GM23338 (cell line): ENCODE data around the gene REEP1. TPM values are rescaled to one million over a fixed set of nuclear protein-coding genes. Genes with fewer than 3 reads are reported as not detected.

ENCODE experiments used
- ATAC-seq: fragments of 200-7000 bp; cut with Tn5 transposase; 3 replicates; pipeline ENCODE4 v1.9.1; 2020
- DNase-seq: peaks from one replicate; pipeline ENCODE4 v3.0.0-alpha.2; 2015; ENCODE audit warnings: low spot score
- H2AFZ ChIP-seq: fragments of 200-600 bp; sonication (generic); 2 replicates; pipeline ENCODE4 v1.8.0; 2016; ENCODE audit warnings: antibody characterized with exemption, mild to moderate bottlenecking, moderate library complexity
- H3F3A ChIP-seq: fragments of 200-600 bp; sonication (generic); replicated peaks from 2 replicates; pipeline ENCODE4 v1.8.0; 2017; ENCODE audit warnings: antibody characterized with exemption, mixed run types, low read depth
- H3K27ac ChIP-seq: fragments of 200-600 bp; sonication (generic); 2 replicates; pipeline ENCODE4 v1.6.1; 2016; ENCODE audit warnings: low read depth
- H3K27me3 ChIP-seq: fragments of 200-600 bp; sonication (generic); 2 replicates; pipeline ENCODE4 v1.8.0; 2016; ENCODE audit warnings: mild to moderate bottlenecking, mixed run types, moderate library complexity; ENCODE audit not compliant: insufficient read depth
- H3K36me3 ChIP-seq: fragments of 200-600 bp; sonication (generic); 2 replicates; pipeline ENCODE4 v1.8.0; 2016; ENCODE audit warnings: mild to moderate bottlenecking; ENCODE audit not compliant: insufficient read depth
- H3K4me1 ChIP-seq: fragments of 200-600 bp; sonication (generic); 2 replicates; pipeline ENCODE4 v1.8.0; 2016; ENCODE audit warnings: mild to moderate bottlenecking, moderate library complexity; ENCODE audit not compliant: insufficient read depth
- H3K4me2 ChIP-seq: fragments of 200-600 bp; sonication (generic); 2 replicates; pipeline ENCODE4 v1.7.1; 2017; ENCODE audit warnings: mixed run types
- H3K4me3 ChIP-seq: fragments of 200-600 bp; sonication (generic); 2 replicates; pipeline ENCODE4 v1.6.1; 2016; ENCODE audit warnings: mixed run types
- H3K79me2 ChIP-seq: fragments of 200-600 bp; sonication (generic); replicated peaks from 2 replicates; pipeline ENCODE4 v1.8.0; 2017; ENCODE audit warnings: mild to moderate bottlenecking; ENCODE audit not compliant: insufficient read depth
- H3K9me2 ChIP-seq: fragments of 200-600 bp; sonication (generic); 2 replicates; pipeline ENCODE4 v1.8.0; 2017; ENCODE audit not compliant: insufficient read depth
- H4K20me1 ChIP-seq: fragments of 200-600 bp; sonication (generic); replicated peaks from 2 replicates; pipeline ENCODE4 v1.8.0; 2017; ENCODE audit warnings: mild to moderate bottlenecking; ENCODE audit not compliant: insufficient read depth
- H3K27ac Mint-ChIP-seq: 2 replicates; pipeline ENCODE4 v1.8.0; 2020; ENCODE audit warnings: inconsistent platforms, mild to moderate bottlenecking, moderate library complexity, mixed read lengths
- H3K27me3 Mint-ChIP-seq: 3 replicates; pipeline ENCODE4 v1.8.0; 2022; ENCODE audit warnings: low read depth, mild to moderate bottlenecking, moderate library complexity, mixed read lengths, inconsistent platforms; ENCODE audit not compliant: insufficient read depth, poor library complexity
- H3K36me3 Mint-ChIP-seq: 3 replicates; pipeline ENCODE4 v1.8.0; 2021; ENCODE audit warnings: low read depth, mild to moderate bottlenecking, inconsistent platforms, moderate library complexity, mixed read lengths
- H3K4me1 Mint-ChIP-seq: 3 replicates; pipeline ENCODE4 v1.8.0; 2020; ENCODE audit warnings: mild to moderate bottlenecking, inconsistent platforms, mixed read lengths
- H3K4me3 Mint-ChIP-seq: 3 replicates; pipeline ENCODE4 v1.8.0; 2021; ENCODE audit warnings: moderate library complexity, mild to moderate bottlenecking, inconsistent platforms, mixed read lengths
- H3K9me3 Mint-ChIP-seq: 3 replicates; pipeline ENCODE4 v1.8.0; 2020; ENCODE audit warnings: moderate library complexity, mild to moderate bottlenecking, inconsistent platforms, mixed read lengths
- CTCF ChIP-seq, 2 experiments: fragments of 200-600 bp in 1 of 2; sonication (generic) in 1 of 2; conservative IDR thresholded peaks; 2 replicates each; pipeline versions ENCODE4 v1.5.1 to v1.6.1; 2016 to 2017; ENCODE audit warnings: antibody characterized with exemption in 2 of 2, low read depth in 2 of 2, mild to moderate bottlenecking in 2 of 2, moderate library complexity in 1 of 2
- EZH2 ChIP-seq: fragments of 200-600 bp; sonication (generic); IDR thresholded peaks from one replicate; pipeline ENCODE4 v1.8.0; 2017; ENCODE audit warnings: antibody characterized with exemption, mild to moderate bottlenecking, low read depth; ENCODE audit not compliant: unreplicated experiment
- EZH2phosphoT487 ChIP-seq: fragments of 200-600 bp; sonication (generic); IDR thresholded peaks from one replicate; pipeline ENCODE4 v1.8.1; 2018; ENCODE audit warnings: antibody characterized with exemption; ENCODE audit not compliant: unreplicated experiment
- JUNB ChIP-seq: IDR thresholded peaks from one replicate; pipeline ENCODE4 v1.6.1; 2016; ENCODE audit warnings: antibody characterized with exemption; ENCODE audit not compliant: unreplicated experiment
- POLR2AphosphoS5 ChIP-seq: IDR thresholded peaks from 2 replicates; pipeline ENCODE4 v1.6.1; 2016; ENCODE audit warnings: antibody characterized with exemption, low read depth
- REST ChIP-seq: IDR thresholded peaks from one replicate; pipeline ENCODE4 v1.6.1; 2018; ENCODE audit warnings: antibody characterized with exemption; ENCODE audit not compliant: unreplicated experiment
- STAT1 ChIP-seq: IDR thresholded peaks from one replicate; pipeline ENCODE4 v1.6.1; 2016; ENCODE audit warnings: antibody characterized with exemption; ENCODE audit not compliant: unreplicated experiment
- ZNF462 ChIP-seq: fragments of 250-450 bp; sonication (Bioruptor Pico); IDR thresholded peaks from 2 replicates; pipeline ENCODE4 v1.5.0; 2020; ENCODE audit warnings: mild to moderate bottlenecking, moderate library complexity
- polyA plus RNA-seq: library from polyadenylated mRNA; unstranded; fragments of >200 nt; fragmentation: Nextera tagmentation; extraction: Ambion mirVana; gene quantifications from 2 replicates; pipeline ENCODE4 v1.2.1, GENCODE V29; 2016
- total RNA-seq: library from RNA; depleted of rRNA; stranded (reverse); fragments of >200 nt; shearing (Covaris generic); gene quantifications from 2 replicates; pipeline ENCODE4 v1.2.3, GENCODE V29; 2014

Gene REEP1
- total and polyA plus RNA-seq, 2 experiments from 2014 or later = 1.6 to 1.8 TPM

- Mint-ChIP-seq H3K4me1 (peaks cover 22% of the 10 kb centered on the region), H3K36me3 (no peaks in the 10 kb centered on the region), H3K27ac (no peak overlapping the region), H3K4me3 (no peak overlapping the region), H3K9me3 (no peaks in the 10 kb centered on the region), H3K27me3 (peaks cover 8% of the 10 kb centered on the region)
- Histone ChIP-seq H2AFZ (no peak overlapping the region), H4K20me1 (no peaks in the 10 kb centered on the region), H3K36me3 (no peaks in the 10 kb centered on the region), H3K4me3 (no peak overlapping the region), H3K4me2 (no peak overlapping the region), H3K9me2 (no peaks in the 10 kb centered on the region), H3F3A (no peaks in the 10 kb centered on the region), H3K79me2 (no peaks in the 10 kb centered on the region), H3K27me3 (no peaks in the 10 kb centered on the region), H3K4me1 (no peaks in the 10 kb centered on the region), H3K27ac (no peak overlapping the region)
- TF ChIP-seq REST = no peak
- no peak for TF ChIP-seq EZH2
- no peak for TF ChIP-seq JUNB
- TF ChIP-seq EZH2phosphoT487 = no peak
- DNase-seq (no peak), ATAC-seq (no peak)
Observed at GRCh38 chr2:86223927-86224560, 113.4 kb downstream of the REEP1 start.

GRCh38 chr2:86223140-86223926 is 114.1 kb downstream of the REEP1 start:
- H2AFZ ChIP-seq = 0 out of 2 replicates have a peak overlapping the region, but pooled peaks have one; percentile 18
- no peaks in the 10 kb centered on the region for H3F3A ChIP-seq
- peaks cover 8% of the 10 kb centered on the region for H3K27me3 Mint-ChIP-seq
- no peaks in the 10 kb centered on the region for H3K36me3 Mint-ChIP-seq
- H3K36me3 ChIP-seq = no peaks in the 10 kb centered on the region
- no peak overlapping the region for H3K27ac ChIP-seq
- peak; percentile 77 for ATAC-seq
- H3K27ac Mint-ChIP-seq = no peak overlapping the region
- H3K4me1 Mint-ChIP-seq = peaks cover 22% of the 10 kb centered on the region
- no peaks in the 10 kb centered on the region for H3K9me2 ChIP-seq
- no peaks in the 10 kb centered on the region for H4K20me1 ChIP-seq
- TF ChIP-seq STAT1 = no peak
- no peak for TF ChIP-seq JUNB
- no peak for TF ChIP-seq ZNF462
- TF ChIP-seq CTCF (conservative IDR thresholded peaks at IDR 0.05; ENCODE audit: low read depth in 2 of 2) = no peak
- no peak for TF ChIP-seq EZH2
- no peak for TF ChIP-seq POLR2AphosphoS5
- no peak for DNase-seq
- no peak overlapping the region for H3K4me3 Mint-ChIP-seq
- H3K4me1 ChIP-seq = no peaks in the 10 kb centered on the region
- H3K9me3 Mint-ChIP-seq = no peaks in the 10 kb centered on the region
- no peak overlapping the region for H3K4me3 ChIP-seq
- H3K79me2 ChIP-seq = no peaks in the 10 kb centered on the region
- H3K27me3 ChIP-seq = no peaks in the 10 kb centered on the region
- no peak overlapping the region for H3K4me2 ChIP-seq
